Metanephros (tissue), 2 donors: ENCODE data around the gene PTHLH. TPM values are rescaled to one million over a fixed set of nuclear protein-coding genes. Genes with fewer than 3 reads are reported as not detected.

Experiments used
- small RNA-seq: library from RNA; depleted of rRNA; stranded (forward); fragments of <200 nt; gene quantifications from one replicate; pipeline ENCODE3, GENCODE V24; 2014; ENCODE audit warnings: low replicate concordance
- total RNA-seq: library from RNA; depleted of rRNA; stranded (reverse); fragments of >200 nt; gene quantifications from one replicate; pipeline ENCODE4 v1.2.3, GENCODE V29; 2014

The PTHLH gene
- total RNA-seq = 0.99 TPM

GRCh38 chr12:27972721-27973120, at the start of gene PTHLH:
TSS of gene PTHLH (minus strand) at chr12:27972733. CDS start at chr12:27969494, 3,239 bp downstream.

Small RNA genes within 50 kb of the gene (small RNA-seq; reads per million reads assigned to genes)
- gene AC008011.1 = not detected

Other genes with a start within 250 kb of the PTHLH start
- 43.3 TPM for gene KLHL42, start 192.5 kb downstream of the PTHLH start, total RNA-seq
- 0.29 TPM for gene MANSC4, start 192.5 kb downstream of the PTHLH start, total RNA-seq
- 22.0 TPM for gene CCDC91, start 217.7 kb upstream of the PTHLH start, total RNA-seq